Measurements from ENCODE around the gene IQGAP2.

The IQGAP2 gene

GRCh38 chr5:76696251-76696650 lies 293.2 kb downstream of the IQGAP2 start:
- no peak overlapping the region for H3K4me3 ChIP-seq (ENCODE audit: low read length)
- no peak for DNase-seq (ENCODE audit: low read depth)
- TF ChIP-seq, protein P1, sequence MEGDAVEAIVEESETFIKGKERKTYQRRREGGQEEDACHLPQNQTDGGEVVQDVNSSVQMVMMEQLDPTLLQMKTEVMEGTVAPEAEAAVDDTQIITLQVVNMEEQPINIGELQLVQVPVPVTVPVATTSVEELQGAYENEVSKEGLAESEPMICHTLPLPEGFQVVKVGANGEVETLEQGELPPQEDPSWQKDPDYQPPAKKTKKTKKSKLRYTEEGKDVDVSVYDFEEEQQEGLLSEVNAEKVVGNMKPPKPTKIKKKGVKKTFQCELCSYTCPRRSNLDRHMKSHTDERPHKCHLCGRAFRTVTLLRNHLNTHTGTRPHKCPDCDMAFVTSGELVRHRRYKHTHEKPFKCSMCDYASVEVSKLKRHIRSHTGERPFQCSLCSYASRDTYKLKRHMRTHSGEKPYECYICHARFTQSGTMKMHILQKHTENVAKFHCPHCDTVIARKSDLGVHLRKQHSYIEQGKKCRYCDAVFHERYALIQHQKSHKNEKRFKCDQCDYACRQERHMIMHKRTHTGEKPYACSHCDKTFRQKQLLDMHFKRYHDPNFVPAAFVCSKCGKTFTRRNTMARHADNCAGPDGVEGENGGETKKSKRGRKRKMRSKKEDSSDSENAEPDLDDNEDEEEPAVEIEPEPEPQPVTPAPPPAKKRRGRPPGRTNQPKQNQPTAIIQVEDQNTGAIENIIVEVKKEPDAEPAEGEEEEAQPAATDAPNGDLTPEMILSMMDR (conservative IDR thresholded peaks at IDR 0.05; ENCODE audit: low read length): no peak

- no peak overlapping the region for H3K4me3 ChIP-seq (ENCODE audit: low read length)
- no peak for DNase-seq (ENCODE audit: low read depth)
- TF ChIP-seq, protein P1 (conservative IDR thresholded peaks at IDR 0.05; ENCODE audit: low read length): no peak
These were observed 294.6 kb downstream of the IQGAP2 start for GRCh38 chr5:76697670-76698069.

GRCh38 chr5:76700571-76700970 lies 297.5 kb downstream of the IQGAP2 start:
- no peak for DNase-seq (ENCODE audit: low read depth)
- no peak overlapping the region for H3K4me3 ChIP-seq (ENCODE audit: low read length)
- TF ChIP-seq, protein P1 (conservative IDR thresholded peaks at IDR 0.05; ENCODE audit: low read length): no peak

DNA sequence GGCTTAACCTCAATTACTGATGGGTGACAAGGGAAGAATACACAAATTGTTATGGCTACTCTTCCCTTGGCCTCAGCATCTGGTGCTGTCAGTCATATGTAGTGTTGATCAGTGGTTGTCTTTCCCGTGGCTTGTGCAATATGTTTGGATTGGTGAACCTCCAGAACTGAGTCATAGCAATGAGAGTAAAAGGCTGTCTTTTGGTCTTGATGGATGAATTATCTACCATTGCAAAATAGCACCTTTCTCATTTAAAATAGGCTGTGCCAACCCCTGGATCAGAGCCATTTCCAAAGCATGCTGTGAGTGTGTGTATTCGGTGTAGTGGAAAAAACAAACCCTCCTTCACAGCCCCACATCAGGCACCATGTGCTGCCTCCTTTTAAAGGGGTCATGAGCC lies 298.2 kb downstream of the IQGAP2 start:
- H3K4me3 ChIP-seq (ENCODE audit: low read length): no peak overlapping the region
- DNase-seq (ENCODE audit: low read depth): peak; percentile 80
- TF ChIP-seq, protein P1 (conservative IDR thresholded peaks at IDR 0.05; ENCODE audit: low read length): no peak

DNA sequence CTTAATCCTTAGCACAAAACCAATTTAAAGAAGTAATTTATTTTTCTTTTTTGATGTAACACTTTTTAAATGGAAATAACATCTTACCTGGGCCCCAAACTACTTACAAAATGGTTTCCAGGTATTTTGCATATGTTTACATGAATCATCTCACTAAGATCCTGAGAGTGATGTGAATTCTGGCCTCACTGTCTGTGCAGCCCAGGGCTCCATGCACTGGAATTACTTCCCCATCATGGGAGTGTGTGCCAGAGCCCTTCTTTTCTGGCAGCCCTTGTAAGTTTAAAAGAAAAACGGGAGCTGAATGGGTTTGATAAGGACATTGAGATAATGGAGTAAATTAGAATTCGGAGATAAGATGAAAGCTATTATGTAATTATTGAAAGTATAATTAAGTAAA lies 300.6 kb downstream of the IQGAP2 start:
- H3K4me3 ChIP-seq (ENCODE audit: low read length): no peak overlapping the region
- no peak for DNase-seq (ENCODE audit: low read depth)
- TF ChIP-seq, protein P1 (conservative IDR thresholded peaks at IDR 0.05; ENCODE audit: low read length): no peak

- TF ChIP-seq, protein P1 (conservative IDR thresholded peaks at IDR 0.05; ENCODE audit: low read length): no peak
- no peak overlapping the region for H3K4me3 ChIP-seq (ENCODE audit: low read length)
- no peak for DNase-seq (ENCODE audit: low read depth)
These were observed 301.1 kb downstream of the IQGAP2 start for GRCh38 chr5:76704131-76704663.

DNA sequence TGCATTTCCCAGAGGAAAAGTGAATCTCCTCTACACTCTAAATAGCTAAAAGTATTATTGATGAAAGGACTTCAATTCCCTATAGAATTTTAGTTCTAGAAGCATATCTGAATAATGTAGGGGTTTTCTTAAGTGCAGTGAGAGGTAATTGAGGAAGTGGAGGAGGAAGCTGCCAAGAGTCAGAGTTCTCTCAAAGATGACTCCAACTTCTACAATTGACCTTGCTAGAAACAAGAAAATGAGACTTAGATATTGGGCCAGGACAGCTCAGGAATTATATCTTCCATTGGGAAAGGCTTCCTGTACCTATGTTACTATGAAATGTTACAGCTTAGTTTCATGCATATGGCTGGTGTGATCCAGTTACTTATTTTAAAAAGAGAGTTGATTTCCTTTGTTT lies 302.5 kb downstream of the IQGAP2 start:
- no peak overlapping the region for H3K4me3 ChIP-seq (ENCODE audit: low read length)
- TF ChIP-seq, protein P1 (conservative IDR thresholded peaks at IDR 0.05; ENCODE audit: low read length): no peak
- DNase-seq (ENCODE audit: low read depth): no peak

All from AG10803 (cell line).